HEK293 (cell line): ENCODE results near the gene RHBDF1.

Source experiments
- CTCF ChIA-PET: fragments of 350-600 bp; formaldehyde crosslinking; extraction: SDS; loops from one replicate; lab custom pipeline; 2021; ENCODE audit warnings: antibody characterized with exemption; lab: Yijun Ruan, JAX
- POLR2A ChIA-PET: fragments of 300-600 bp; formaldehyde crosslinking; extraction: SDS; loops from one replicate; lab custom pipeline; 2020; ENCODE audit warnings: antibody characterized with exemption, inconsistent platforms; lab: Yijun Ruan, JAX
- H3K27ac ChIP-seq: fragments of 200-500 bp; sonication (Bioruptor generic); 2 replicates; pipeline ENCODE4 v1.5.1; 2014; ENCODE audit warnings: low read depth, low read length, control low read depth, inconsistent platforms; ENCODE audit errors: extremely low read depth
- H3K36me3 ChIP-seq, 2 experiments: fragments of 200-500 bp in 1 of 2; sonication (Bioruptor generic) in 1 of 2; 1 replicate in 1 of 2; 2 replicates in 1 of 2; pipeline ENCODE4 v1.5.1; 2014 to 2017; ENCODE audit warnings: inconsistent platforms in 2 of 2, low read length in 2 of 2; ENCODE audit not compliant: control insufficient read depth in 2 of 2, insufficient read depth in 1 of 2
- H3K4me1 ChIP-seq: fragments of 200-500 bp; sonication (Bioruptor generic); 2 replicates; pipeline ENCODE4 v1.5.1; 2014; ENCODE audit warnings: mild to moderate bottlenecking, low read length, inconsistent platforms; ENCODE audit not compliant: control insufficient read depth, insufficient read depth
- H3K4me3 ChIP-seq: 2 replicates; pipeline ENCODE4 v1.5.1; 2011; ENCODE audit warnings: low read depth, mild to moderate bottlenecking, control low read depth, low read length, moderate library complexity
- H3K9me3 ChIP-seq: fragments of 200-500 bp; sonication (Bioruptor generic); 2 replicates; pipeline ENCODE4 v1.5.1; 2014; ENCODE audit warnings: low read depth, low read length, inconsistent platforms; ENCODE audit not compliant: control insufficient read depth, insufficient read depth
- EGR2 ChIP-seq: fragments of 450-650 bp; formaldehyde crosslinking; IDR thresholded peaks from 2 replicates; pipeline ENCODE4 v1.5.1; 2016; ENCODE audit warnings: low read depth, missing biosample characterization, missing genetic modification characterization
- FEZF1 ChIP-seq: fragments of 450-650 bp; formaldehyde crosslinking; IDR thresholded peaks from 2 replicates; pipeline ENCODE4 v1.5.1; 2016; ENCODE audit warnings: missing biosample characterization, missing genetic modification characterization
- GLIS1 ChIP-seq: fragments of 450-650 bp; formaldehyde crosslinking; IDR thresholded peaks from 2 replicates; pipeline ENCODE4 v1.5.1; 2016; ENCODE audit warnings: missing biosample characterization, missing genetic modification characterization
- MZF1 ChIP-seq: fragments of 450-650 bp; formaldehyde crosslinking; IDR thresholded peaks from 2 replicates; pipeline ENCODE4 v1.5.1; 2017; ENCODE audit warnings: missing biosample characterization, missing genetic modification characterization, borderline replicate concordance
- PRDM1 ChIP-seq: fragments of 450-650 bp; formaldehyde crosslinking; IDR thresholded peaks from 2 replicates; pipeline ENCODE4; 2016; ENCODE audit warnings: missing biosample characterization, missing genetic modification characterization
- RBAK ChIP-seq: fragments of 450-650 bp; formaldehyde crosslinking; IDR thresholded peaks from 2 replicates; pipeline ENCODE4 v1.5.1; 2016; ENCODE audit warnings: missing biosample characterization, missing genetic modification characterization
- SP2 ChIP-seq: fragments of 450-650 bp; formaldehyde crosslinking; IDR thresholded peaks from 2 replicates; pipeline ENCODE4 v1.5.1; 2016; ENCODE audit warnings: missing biosample characterization, missing genetic modification characterization
- TCF7L2 ChIP-seq: IDR thresholded peaks from 2 replicates; pipeline ENCODE4 v1.6.1; 2011; ENCODE audit warnings: low read depth, mild to moderate bottlenecking, inconsistent platforms, low read length, moderate library complexity, borderline replicate concordance
- ZBTB20 ChIP-seq: fragments of 450-650 bp; formaldehyde crosslinking; IDR thresholded peaks from 2 replicates; pipeline ENCODE4 v1.5.1; 2016; ENCODE audit warnings: missing biosample characterization, missing genetic modification characterization
- ZBTB49 ChIP-seq: fragments of 450-650 bp; formaldehyde crosslinking; IDR thresholded peaks from 2 replicates; pipeline ENCODE4 v1.5.1; 2016; ENCODE audit warnings: missing biosample characterization, missing genetic modification characterization, low read depth
- ZEB2 ChIP-seq: fragments of 450-650 bp; formaldehyde crosslinking; IDR thresholded peaks from 2 replicates; pipeline ENCODE4 v1.5.1; 2016; ENCODE audit warnings: missing biosample characterization, missing genetic modification characterization
- ZFHX2 ChIP-seq: fragments of 450-650 bp; formaldehyde crosslinking; conservative IDR thresholded peaks from 2 replicates; pipeline ENCODE4 v1.5.1; 2016; ENCODE audit warnings: missing biosample characterization, missing genetic modification characterization
- ZIC2 ChIP-seq: fragments of 450-650 bp; formaldehyde crosslinking; IDR thresholded peaks from 2 replicates; pipeline ENCODE4 v1.5.1; 2016; ENCODE audit warnings: missing biosample characterization, missing genetic modification characterization
- ZNF140 ChIP-seq: fragments of 450-650 bp; formaldehyde crosslinking; IDR thresholded peaks from 2 replicates; pipeline ENCODE4 v1.5.1; 2016; ENCODE audit warnings: missing biosample characterization, missing genetic modification characterization
- ZNF16 ChIP-seq: fragments of 450-650 bp; formaldehyde crosslinking; IDR thresholded peaks from 2 replicates; pipeline ENCODE4 v1.5.1; 2016; ENCODE audit warnings: low read depth, missing biosample characterization, missing genetic modification characterization
- ZNF214 ChIP-seq: fragments of 450-650 bp; formaldehyde crosslinking; IDR thresholded peaks from 2 replicates; pipeline ENCODE4 v1.5.1; 2017; ENCODE audit warnings: missing biosample characterization, mild to moderate bottlenecking, missing genetic modification characterization, borderline replicate concordance
- ZNF280C ChIP-seq: fragments of 450-650 bp; formaldehyde crosslinking; IDR thresholded peaks from 2 replicates; pipeline ENCODE4 v1.5.1; 2016; ENCODE audit warnings: missing biosample characterization, missing genetic modification characterization
- ZNF423 ChIP-seq: fragments of 450-650 bp; formaldehyde crosslinking; IDR thresholded peaks from 2 replicates; pipeline ENCODE4 v1.5.1; 2016; ENCODE audit warnings: missing biosample characterization, missing genetic modification characterization
- ZNF501 ChIP-seq: fragments of 450-650 bp; formaldehyde crosslinking; IDR thresholded peaks from 2 replicates; pipeline ENCODE4 v1.5.1; 2016; ENCODE audit warnings: missing biosample characterization, missing genetic modification characterization
- ZNF549 ChIP-seq: fragments of 450-650 bp; IDR thresholded peaks from 2 replicates; pipeline ENCODE4 v1.5.1; 2018; ENCODE audit warnings: missing biosample characterization, missing genetic modification characterization, mild to moderate bottlenecking, inconsistent platforms, moderate library complexity
- ZNF670 ChIP-seq: fragments of 450-650 bp; formaldehyde crosslinking; IDR thresholded peaks from 2 replicates; pipeline ENCODE4 v1.5.1; 2016; ENCODE audit warnings: missing biosample characterization, missing genetic modification characterization, low read depth
- ZNF692 ChIP-seq: fragments of 450-650 bp; formaldehyde crosslinking; IDR thresholded peaks from 2 replicates; pipeline ENCODE4 v1.5.1; 2016; ENCODE audit warnings: missing biosample characterization, missing genetic modification characterization
- ZNF704 ChIP-seq: fragments of 450-650 bp; formaldehyde crosslinking; IDR thresholded peaks from 2 replicates; pipeline ENCODE4 v1.5.1; 2016; ENCODE audit warnings: missing biosample characterization, missing genetic modification characterization
- ZNF777 ChIP-seq: fragments of 450-650 bp; formaldehyde crosslinking; IDR thresholded peaks from 2 replicates; pipeline ENCODE4 v1.5.1; 2017; ENCODE audit warnings: missing biosample characterization, missing genetic modification characterization, borderline replicate concordance
- ZNF792 ChIP-seq: fragments of 450-650 bp; formaldehyde crosslinking; IDR thresholded peaks from 2 replicates; pipeline ENCODE4 v1.5.1; 2016; ENCODE audit warnings: missing biosample characterization, missing genetic modification characterization
- ZNF843 ChIP-seq: fragments of 450-650 bp; formaldehyde crosslinking; IDR thresholded peaks from 2 replicates; pipeline ENCODE4 v1.5.1; 2016; ENCODE audit warnings: missing biosample characterization, missing genetic modification characterization
- ZSCAN30 ChIP-seq: fragments of 450-650 bp; IDR thresholded peaks from 2 replicates; pipeline ENCODE4 v1.5.1; 2018; ENCODE audit warnings: missing biosample characterization, mild to moderate bottlenecking, missing genetic modification characterization, moderate library complexity

The RHBDF1 gene

GRCh38 chr16:67884-68789 lies 4.3 kb downstream of the RHBDF1 start:
- H3K27ac ChIP-seq = no peak overlapping the region
- H3K9me3 ChIP-seq = no peaks in the 10 kb centered on the region
- TF ChIP-seq ZNF792 (tag by site-specific recombination) = no peak
- no peak for TF ChIP-seq ZSCAN30 (tag by site-specific recombination)
- TF ChIP-seq TCF7L2 = no peak
- peak; percentile 58; the same call in 1 of the 2 replicates for TF ChIP-seq ZFHX2 (tag by site-specific recombination)
- TF ChIP-seq GLIS1 (tag by site-specific recombination) = peak; percentile 99
- TF ChIP-seq RBAK (tag by site-specific recombination) = no peak
- TF ChIP-seq ZIC2 (tag by site-specific recombination) = peak; percentile 57
- TF ChIP-seq ZNF140 (tag by site-specific recombination) = no peak
- TF ChIP-seq ZNF501 = no peak
- TF ChIP-seq EGR2 (tag by site-specific recombination) = peak; percentile 65; the same call in 1 of the 2 replicates
- TF ChIP-seq ZNF280C (tag by site-specific recombination) = no peak
- TF ChIP-seq ZNF777 (tag by site-specific recombination) = no peak
- TF ChIP-seq ZNF214 (tag by site-specific recombination) = no peak
- no peak for TF ChIP-seq FEZF1 (tag by site-specific recombination)
- no peak for TF ChIP-seq ZNF670 (tag by site-specific recombination)
- TF ChIP-seq MZF1 = no peak
- no peak for TF ChIP-seq PRDM1 (tag by site-specific recombination)
- no peak for TF ChIP-seq ZNF549 (tag by site-specific recombination)
- no peak for TF ChIP-seq ZEB2 (tag by site-specific recombination)
- no peak for TF ChIP-seq ZNF16 (tag by site-specific recombination)
- CTCF ChIA-PET = interaction anchor here (2.3 to 6.3 kb wide), 5 partner anchors 22 to 39 kb away, joined by 12 to 245 read pairs (median 34); no protein-coding TSS in a partner anchor
- POLR2A ChIA-PET = interaction anchor here (1.2 to 1.5 kb wide), 2 partner anchors 15 to 38 kb away, joined by 3 read pairs; partner anchors contain the start of gene POLR3K
- H3K4me3 ChIP-seq = no peak overlapping the region
- peaks cover 3% of the 10 kb centered on the region; the same call in 1 of the 2 replicates for H3K4me1 ChIP-seq
- peaks cover 0 to 16% of the 10 kb centered on the region in 2 experiments; a peak in 1 of 3 replicates for H3K36me3 ChIP-seq

- Histone ChIP-seq H3K4me1 (peaks cover 3% of the 10 kb centered on the region; the same call in 1 of the 2 replicates), H3K4me3 (no peak overlapping the region), H3K36me3 (peaks cover 0 to 25% of the 10 kb centered on the region in 2 experiments; a peak in 1 of 3 replicates), H3K9me3 (no peaks in the 10 kb centered on the region), H3K27ac (no peak overlapping the region)
- POLR2A ChIA-PET = no interaction called here
- CTCF ChIA-PET = interaction anchor here (3.1 to 6.3 kb wide), 3 partner anchors 8 to 29 kb away, joined by 25 to 245 read pairs (median 34); no protein-coding TSS in a partner anchor
- TF ChIP-seq ZNF423 (tag by site-specific recombination) (no peak), ZBTB20 (tag by site-specific recombination) (peak; percentile 57), ZNF140 (tag by site-specific recombination) (no peak), ZNF843 (no peak), SP2 (tag by site-specific recombination) (peak; percentile 26; the same call in 1 of the 2 replicates), ZNF16 (tag by site-specific recombination) (no peak), ZNF704 (tag by site-specific recombination) (no peak), ZFHX2 (tag by site-specific recombination) (peak; percentile 57), ZBTB49 (tag by site-specific recombination) (no peak), ZNF692 (no peak)
Observed at GRCh38 chr16:67183-67791, 5.1 kb downstream of the RHBDF1 start.
